Gastrocnemius medialis (tissue), 4 donors: Measurements from ENCODE around the gene SELENOS. TPM values are rescaled to one million over a fixed set of nuclear protein-coding genes. Genes with fewer than 3 reads are reported as not detected.
A peak's percentile ranks its signal among the peaks of the same experiment; 100 is the strongest.

Source experiments
- ATAC-seq, 2 donors: fragments of 150-250 bp; one replicate each; pipeline ENCODE4 v1.9.1; 2016
- DNase-seq, 2 donors: peaks; one replicate each; pipeline ENCODE4 v3.0.0-alpha.2; 2019
- H3K27ac ChIP-seq, 4 donors: fragments of 200-600 bp; sonication (generic); 1 replicate in 1 of 4; 2 replicates in 3 of 4; pipeline ENCODE4 v1.5.1; 2016 to 2018; ENCODE audit warnings: mild to moderate bottlenecking in 2 of 4, moderate library complexity in 1 of 4
- H3K27me3 ChIP-seq, 3 donors: fragments of 200-600 bp; sonication (generic) in 2 of 3; 1 replicate in 1 of 3; 2 replicates in 2 of 3; pipeline versions ENCODE4 v1.5.1 to v1.6.0; 2016 to 2019; ENCODE audit warnings: mild to moderate bottlenecking in 1 of 3, moderate library complexity in 1 of 3
- H3K36me3 ChIP-seq, 2 donors: fragments of 200-600 bp; sonication (generic) in 1 of 2; one replicate each; pipeline ENCODE4 v1.5.1; 2017 to 2018
- H3K4me1 ChIP-seq, 2 donors: fragments of 200-600 bp; sonication (generic) in 1 of 2; one replicate each; pipeline ENCODE4 v1.5.1; 2016 to 2017; ENCODE audit warnings: mild to moderate bottlenecking in 2 of 2
- H3K4me3 ChIP-seq, 4 donors: fragments of 200-600 bp; sonication (generic) in 3 of 4; 1 replicate in 1 of 4; 2 replicates in 3 of 4; pipeline ENCODE4 v1.5.1; 2016 to 2019; ENCODE audit warnings: mild to moderate bottlenecking in 2 of 4
- H3K9me3 ChIP-seq, 3 donors: fragments of 200-600 bp; sonication (generic) in 2 of 3; 1 replicate in 1 of 3; 2 replicates in 2 of 3; pipeline ENCODE4 v1.5.1; 2016 to 2019
- CTCF ChIP-seq, 5 experiments: fragments of 450-650 bp in 3 of 5; fragments of 200-600 bp in 2 of 5; sonication (generic) in 2 of 5; IDR thresholded peaks in 4 of 5; conservative IDR thresholded peaks in 1 of 5; 1 replicate in 4 of 5; 2 replicates in 1 of 5; pipeline ENCODE4 v1.5.1; 2016 to 2019; ENCODE audit warnings: antibody characterized with exemption in 5 of 5, mild to moderate bottlenecking in 3 of 5, moderate library complexity in 3 of 5
- POLR2A ChIP-seq, 2 donors: fragments of 450-650 bp; IDR thresholded peaks; one replicate each; pipeline ENCODE4 v1.6.1; 2017; ENCODE audit warnings: antibody characterized with exemption in 2 of 2, mild to moderate bottlenecking in 2 of 2, moderate library complexity in 2 of 2
- in situ Hi-C, 4 donors: fragments of 200-750 bp; cut with MboI; loops; one replicate each; pipeline versions ENCODE4 v1.15.0 to v1.8.0; 2017; ENCODE audit warnings: low sequenced_read_pairs in 4 of 4
- intact Hi-C: fragments of 100-400 bp; cut with DNase I; formaldehyde crosslinking; loops from one replicate; pipeline ENCODE4 v1.15.1; 2023; ENCODE audit warnings: low total_unique reads
- total RNA-seq, 4 donors: library from RNA; depleted of rRNA; stranded (reverse); fragments of >200 nt; gene quantifications; one replicate each; pipeline versions ENCODE4 v1.1.0 to v1.2.3, GENCODE V29; 2016

SELENOS gene, protein sequence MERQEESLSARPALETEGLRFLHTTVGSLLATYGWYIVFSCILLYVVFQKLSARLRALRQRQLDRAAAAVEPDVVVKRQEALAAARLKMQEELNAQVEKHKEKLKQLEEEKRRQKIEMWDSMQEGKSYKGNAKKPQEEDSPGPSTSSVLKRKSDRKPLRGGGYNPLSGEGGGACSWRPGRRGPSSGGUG
- 100 to 1,000 TPM in 1 of 4 donors, 10 to 100 TPM in 3; 74.9 to 106 (median 89.1) TPM for total RNA-seq

- H3K4me3 ChIP-seq, result peak within 1 kb of the TSS; percentile 77 to 88 (median 83)
- no peaks in the 10 kb centered on the region for H3K9me3 ChIP-seq
- peaks cover 33 to 48% of the 10 kb centered on the region in 2 donors for H3K4me1 ChIP-seq
- DNase-seq (peak; percentile 88 to 89), ATAC-seq (peak; percentile 83 to 85)
- H3K27ac ChIP-seq, result peak within 1 kb of the TSS; percentile 90 to 98 (median 94)
- intact Hi-C loops (loop anchor here (1.0 to 5.0 kb wide), 4 partner anchors 18 to 675 kb away; partner anchors contain the start of genes ASB7, LINS1, SNRPA1 and TM2D3), in situ Hi-C loops (no loop called here)
- peak in 1 of 5 experiments; percentile 11 for TF ChIP-seq CTCF (IDR thresholded peaks at IDR 0.05 in 4 of 5, conservative IDR thresholded peaks at IDR 0.05 in 1 of 5)
- peak; percentile 99 to 100 for TF ChIP-seq POLR2A (IDR thresholded peaks at IDR 0.05)
- H3K36me3 ChIP-seq, result peaks cover 4 to 69% of the 10 kb centered on the region in 2 donors
- H3K27me3 ChIP-seq, result no peaks in the 10 kb centered on the region
Measured at GRCh38 chr15:101277038-101277822, at the start of gene SELENOS. SELENOS (minus strand) TSS chr15:101277485; CDS start chr15:101277417, 68 bp downstream.

DNA sequence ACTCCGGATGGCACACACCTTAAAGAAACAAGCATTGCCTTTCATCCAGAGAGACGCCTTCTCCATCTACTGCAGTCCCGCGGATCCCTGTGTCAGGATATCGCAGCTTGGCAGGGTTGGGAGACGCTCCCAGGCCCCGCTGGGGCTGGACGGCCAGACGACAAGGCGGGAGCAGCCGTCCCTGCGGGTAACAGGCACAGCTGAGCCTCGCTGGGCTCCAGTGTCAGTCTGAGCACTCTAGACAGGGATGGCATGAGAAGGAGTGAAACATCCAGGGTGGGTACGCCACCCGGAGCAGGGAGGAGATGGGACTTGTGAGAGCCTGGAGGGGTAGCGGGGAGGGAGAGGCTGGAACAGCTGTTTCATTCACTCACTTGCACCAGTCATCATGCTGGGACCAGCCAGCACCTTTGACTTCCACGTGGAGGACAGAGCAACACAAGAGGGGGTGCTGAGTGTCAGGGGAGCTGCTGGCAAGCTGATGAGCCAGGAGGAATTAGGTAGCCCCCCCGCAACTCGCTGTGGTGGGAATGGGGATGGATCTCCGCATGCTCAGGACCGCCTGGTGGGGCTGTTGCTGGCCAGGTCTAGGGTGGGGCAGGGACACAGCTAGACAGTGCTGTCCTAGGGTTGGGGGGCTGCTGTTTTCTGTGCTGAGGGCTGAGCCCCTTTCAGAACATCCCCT is 49.3 kb upstream of the SELENOS start:
- intact Hi-C loops (no loop called here), in situ Hi-C loops (no loop called here)
- no peaks in the 10 kb centered on the region for H3K4me1 ChIP-seq
- H3K27me3 ChIP-seq, result no peaks in the 10 kb centered on the region
- H3K9me3 ChIP-seq, result no peaks in the 10 kb centered on the region
- H3K27ac ChIP-seq, result no peak overlapping the region
- no peak for TF ChIP-seq POLR2A (IDR thresholded peaks at IDR 0.05)
- TF ChIP-seq CTCF (IDR thresholded peaks at IDR 0.05 in 4 of 5, conservative IDR thresholded peaks at IDR 0.05 in 1 of 5), result no peak
- DNase-seq, result no peak
- H3K36me3 ChIP-seq, result peaks cover 0 to 23% of the 10 kb centered on the region in 2 donors
- no peak overlapping the region for H3K4me3 ChIP-seq
- no peak for ATAC-seq

DNA sequence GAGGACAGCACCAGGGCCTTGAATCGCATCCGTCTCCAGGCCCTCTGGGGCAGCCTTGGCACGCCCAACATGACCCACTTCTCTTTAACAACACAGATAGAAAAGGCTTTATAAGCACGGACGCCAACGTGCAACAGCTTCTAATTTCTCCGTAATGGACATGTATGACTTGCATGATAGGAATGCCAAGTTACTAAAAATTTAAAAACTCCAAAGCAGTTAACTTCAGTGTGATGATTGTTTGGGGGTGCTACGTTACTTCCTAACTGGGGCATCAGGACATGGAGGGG is 48.7 kb upstream of the SELENOS start:
- DNase-seq, result no peak
- H3K27ac ChIP-seq, result no peak overlapping the region
- no peak for ATAC-seq
- H3K9me3 ChIP-seq, result no peaks in the 10 kb centered on the region
- intact Hi-C loops (no loop called here), in situ Hi-C loops (no loop called here)
- no peak overlapping the region for H3K4me3 ChIP-seq
- no peaks in the 10 kb centered on the region for H3K4me1 ChIP-seq
- H3K27me3 ChIP-seq, result no peaks in the 10 kb centered on the region
- TF ChIP-seq CTCF (IDR thresholded peaks at IDR 0.05 in 4 of 5, conservative IDR thresholded peaks at IDR 0.05 in 1 of 5), result no peak
- no peak for TF ChIP-seq POLR2A (IDR thresholded peaks at IDR 0.05)
- peaks cover 0 to 27% of the 10 kb centered on the region in 2 donors for H3K36me3 ChIP-seq

- H3K9me3 ChIP-seq, result no peaks in the 10 kb centered on the region
- intact Hi-C loops, result no loop called here
- TF ChIP-seq POLR2A (IDR thresholded peaks at IDR 0.05) (no peak), CTCF (IDR thresholded peaks at IDR 0.05 in 4 of 5, conservative IDR thresholded peaks at IDR 0.05 in 1 of 5) (no peak)
- no peaks in the 10 kb centered on the region for H3K4me1 ChIP-seq
- peaks cover 0 to 32% of the 10 kb centered on the region in 2 donors for H3K36me3 ChIP-seq
- no peak overlapping the region for H3K27ac ChIP-seq
- H3K27me3 ChIP-seq, result no peaks in the 10 kb centered on the region
- no peak overlapping the region for H3K4me3 ChIP-seq
- in situ Hi-C loops, result no loop called here
- ATAC-seq (no peak), DNase-seq (no peak)
Measured at GRCh38 chr15:101325263-101326025, 48.2 kb upstream of the SELENOS start.
